Bone marrow (tissue), 2 donors: ENCODE measurements around the gene E2F1.
"Not testable (repeated sequence)": the region's sequence is repeated elsewhere in the genome, so short reads cannot be mapped to it uniquely, and the experiment has no call there.

Experiments used
- DNase-seq, 2 donors: peaks; one replicate each; lab custom pipeline; 2025; lab: John Stamatoyannopoulos, UW

The E2F1 gene

GRCh38 chr20:33640287-33640686 lies 45.9 kb downstream of the E2F1 start:
- DNase-seq: no peak

GRCh38 chr20:33636776-33637175 lies 49.4 kb downstream of the E2F1 start:
- DNase-seq: no peak

- no peak for DNase-seq
Observed at GRCh38 chr20:33635341-33635740, 50.8 kb downstream of the E2F1 start.

GRCh38 chr20:33631910-33632309 lies 54.3 kb downstream of the E2F1 start:
- DNase-seq: not testable (repeated sequence)

GRCh38 chr20:33630507-33630906 lies 55.7 kb downstream of the E2F1 start:
- no peak for DNase-seq

GRCh38 chr20:33629979-33630378 lies 56.2 kb downstream of the E2F1 start:
- DNase-seq: no peak

- no peak for DNase-seq
Observed at GRCh38 chr20:33629533-33629932, 56.7 kb downstream of the E2F1 start.

GRCh38 chr20:33627577-33628216 lies 58.5 kb downstream of the E2F1 start:
- DNase-seq: no peak

GRCh38 chr20:33626190-33626589 lies 60.0 kb downstream of the E2F1 start:
- DNase-seq: no peak
